Lung (tissue), 12 donors: Measurements from ENCODE around the gene CEND1. TPM values are rescaled to one million over a fixed set of nuclear protein-coding genes. Genes with fewer than 3 reads are reported as not detected.
A peak's percentile ranks its signal among the peaks of the same experiment; 100 is the strongest.

ENCODE experiments used
- ATAC-seq: fragments of 200-7000 bp; cut with Tn5 transposase; one replicate; pipeline ENCODE4 v1.9.1; 2020; ENCODE audit warnings: moderate number of reproducible peaks; ENCODE audit not compliant: insufficient read depth, low FRiP score
- DNase-seq, 3 donors: peaks; one replicate each; pipeline ENCODE4 v3.0.0-alpha.2; 2013 to 2017
- H3K27ac ChIP-seq, 2 donors: one replicate each; pipeline ENCODE4 v1.5.1; 2013; ENCODE audit warnings: mild to moderate bottlenecking in 2 of 2, moderate library complexity in 2 of 2, control low read depth in 1 of 2, inconsistent platforms in 1 of 2, low read depth in 1 of 2, low read length in 1 of 2
- H3K27me3 ChIP-seq, 3 donors: one replicate each; pipeline ENCODE4 v1.5.1; 2013; ENCODE audit warnings: low read length in 2 of 3; ENCODE audit not compliant: control insufficient read depth in 3 of 3, insufficient read depth in 3 of 3
- H3K36me3 ChIP-seq, 4 donors: one replicate each; pipeline ENCODE4 v1.5.1; 2013; ENCODE audit warnings: low read length in 4 of 4, mild to moderate bottlenecking in 1 of 4, moderate library complexity in 1 of 4; ENCODE audit not compliant: control insufficient read depth in 4 of 4, insufficient read depth in 4 of 4
- H3K4me1 ChIP-seq, 5 donors: one replicate each; pipeline ENCODE4 v1.5.1; 2013; ENCODE audit warnings: low read length in 5 of 5, mild to moderate bottlenecking in 2 of 5, moderate library complexity in 1 of 5; ENCODE audit not compliant: control insufficient read depth in 5 of 5, insufficient read depth in 5 of 5
- H3K4me3 ChIP-seq: one replicate; pipeline ENCODE4 v1.5.1; 2013; ENCODE audit warnings: mild to moderate bottlenecking, control low read depth, moderate library complexity
- H3K9ac ChIP-seq, 2 donors: one replicate each; pipeline ENCODE4 v1.5.1; 2013; ENCODE audit warnings: low read length in 2 of 2, control low read depth in 1 of 2; ENCODE audit not compliant: insufficient read depth in 1 of 2
- H3K9me3 ChIP-seq, 4 donors: one replicate each; pipeline ENCODE4 v1.5.1; 2013; ENCODE audit warnings: low read length in 3 of 4, mild to moderate bottlenecking in 1 of 4, moderate library complexity in 1 of 4; ENCODE audit not compliant: control insufficient read depth in 4 of 4, insufficient read depth in 3 of 4
- WGBS, 2 donors: extraction: QIAGEN DNeasy Blood & Tissue Kit; methylation state at CpG; one replicate each; pipeline ENCODE4 v1.1.7; 2013; 5-methylcytosine and 5-hydroxymethylcytosine counted together
- polyA plus RNA-seq, 2 donors: library from polyadenylated mRNA; stranded (reverse); fragments of 200-250 nt; gene quantifications; one replicate each; pipeline ENCODE4 v1.2.1, GENCODE V29; 2013
- total RNA-seq, 2 donors: library from RNA; depleted of rRNA in 1 of 2; stranded (reverse); fragments of >200 nt in 1 of 2; gene quantifications; one replicate each; pipeline ENCODE4 v1.2.1, GENCODE V29; 2014 to 2021
- TF ChIP-seq, protein P1 (sequence below): IDR thresholded peaks from 2 replicates; pipeline ENCODE4 v1.5.1; 2012; ENCODE audit warnings: mild to moderate bottlenecking; ENCODE audit errors: control extremely low read depth, extremely low read depth
- donor health status: control.
- donor health status: control.
- donor health status: Bipolar disorder and iron deficiency.
- donor health status: healthy.
- donor health status: DM: yes; HTN: yes; CAD: no.

Gene CEND1
- total and polyA plus RNA-seq, 4 donors: 0.10 to 0.18 (median 0.14) TPM; not detected in 1

DNA sequence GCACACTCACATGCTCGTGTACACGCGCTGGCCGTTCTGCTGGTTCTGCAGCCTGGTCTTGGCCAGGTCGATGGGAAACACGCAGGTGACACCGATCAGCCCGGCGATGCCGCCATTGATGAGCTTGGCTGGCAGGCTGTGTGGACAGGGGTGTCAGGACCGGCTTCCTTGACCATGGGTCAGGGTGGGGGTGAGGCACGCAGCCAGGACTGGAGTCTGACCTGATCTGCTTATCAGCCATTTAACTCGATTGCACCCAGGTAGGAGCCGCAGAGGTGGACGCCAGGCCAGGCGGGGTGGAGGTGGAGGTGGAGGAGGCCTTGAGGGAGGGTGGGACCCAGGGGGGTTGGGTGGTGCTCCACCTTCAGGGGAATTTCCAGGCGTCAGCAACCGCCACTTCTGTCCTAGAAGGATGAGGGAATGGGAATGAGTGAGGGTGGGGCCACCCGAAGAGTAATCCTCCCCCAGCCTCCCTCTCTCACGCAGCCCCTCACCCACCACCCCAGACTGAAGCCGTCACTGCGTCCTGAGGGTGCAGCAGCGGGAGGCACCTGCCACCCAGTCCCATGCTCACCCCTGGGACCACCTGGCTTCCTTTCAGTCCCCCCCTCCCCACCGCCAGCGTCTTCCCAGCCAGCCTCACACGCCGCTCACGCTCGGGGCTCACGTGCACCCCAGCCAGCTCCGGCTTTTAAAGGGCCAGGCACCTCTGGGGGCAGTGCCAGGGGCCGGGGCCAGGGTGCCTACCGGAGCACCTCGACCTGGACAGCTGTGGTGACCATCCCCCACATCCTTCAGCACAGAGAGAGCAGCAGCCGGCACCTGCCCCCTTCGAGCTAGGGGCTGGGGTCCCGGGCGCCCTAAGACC is 5.1 kb upstream of the CEND1 start:
- Histone ChIP-seq H3K9me3 (no peaks in the 10 kb centered on the region), H3K4me1 (peaks cover 0 to 22% (median 15%) of the 10 kb centered on the region in 5 donors), H3K27me3 (no peaks in the 10 kb centered on the region), H3K4me3 (no peak overlapping the region), H3K36me3 (peaks cover 0 to 30% (median 7%) of the 10 kb centered on the region in 4 donors), H3K9ac (no peak overlapping the region), H3K27ac (peak overlapping the region in 1 of 2 donors; percentile 61)
- DNase-seq (no peak), ATAC-seq (no peak)
- WGBS, 2 donors: 49 to 75% methylated on average over 34 to 38 of the region's 38 CpGs
- TF ChIP-seq, protein P1, sequence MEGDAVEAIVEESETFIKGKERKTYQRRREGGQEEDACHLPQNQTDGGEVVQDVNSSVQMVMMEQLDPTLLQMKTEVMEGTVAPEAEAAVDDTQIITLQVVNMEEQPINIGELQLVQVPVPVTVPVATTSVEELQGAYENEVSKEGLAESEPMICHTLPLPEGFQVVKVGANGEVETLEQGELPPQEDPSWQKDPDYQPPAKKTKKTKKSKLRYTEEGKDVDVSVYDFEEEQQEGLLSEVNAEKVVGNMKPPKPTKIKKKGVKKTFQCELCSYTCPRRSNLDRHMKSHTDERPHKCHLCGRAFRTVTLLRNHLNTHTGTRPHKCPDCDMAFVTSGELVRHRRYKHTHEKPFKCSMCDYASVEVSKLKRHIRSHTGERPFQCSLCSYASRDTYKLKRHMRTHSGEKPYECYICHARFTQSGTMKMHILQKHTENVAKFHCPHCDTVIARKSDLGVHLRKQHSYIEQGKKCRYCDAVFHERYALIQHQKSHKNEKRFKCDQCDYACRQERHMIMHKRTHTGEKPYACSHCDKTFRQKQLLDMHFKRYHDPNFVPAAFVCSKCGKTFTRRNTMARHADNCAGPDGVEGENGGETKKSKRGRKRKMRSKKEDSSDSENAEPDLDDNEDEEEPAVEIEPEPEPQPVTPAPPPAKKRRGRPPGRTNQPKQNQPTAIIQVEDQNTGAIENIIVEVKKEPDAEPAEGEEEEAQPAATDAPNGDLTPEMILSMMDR: no peak

DNA sequence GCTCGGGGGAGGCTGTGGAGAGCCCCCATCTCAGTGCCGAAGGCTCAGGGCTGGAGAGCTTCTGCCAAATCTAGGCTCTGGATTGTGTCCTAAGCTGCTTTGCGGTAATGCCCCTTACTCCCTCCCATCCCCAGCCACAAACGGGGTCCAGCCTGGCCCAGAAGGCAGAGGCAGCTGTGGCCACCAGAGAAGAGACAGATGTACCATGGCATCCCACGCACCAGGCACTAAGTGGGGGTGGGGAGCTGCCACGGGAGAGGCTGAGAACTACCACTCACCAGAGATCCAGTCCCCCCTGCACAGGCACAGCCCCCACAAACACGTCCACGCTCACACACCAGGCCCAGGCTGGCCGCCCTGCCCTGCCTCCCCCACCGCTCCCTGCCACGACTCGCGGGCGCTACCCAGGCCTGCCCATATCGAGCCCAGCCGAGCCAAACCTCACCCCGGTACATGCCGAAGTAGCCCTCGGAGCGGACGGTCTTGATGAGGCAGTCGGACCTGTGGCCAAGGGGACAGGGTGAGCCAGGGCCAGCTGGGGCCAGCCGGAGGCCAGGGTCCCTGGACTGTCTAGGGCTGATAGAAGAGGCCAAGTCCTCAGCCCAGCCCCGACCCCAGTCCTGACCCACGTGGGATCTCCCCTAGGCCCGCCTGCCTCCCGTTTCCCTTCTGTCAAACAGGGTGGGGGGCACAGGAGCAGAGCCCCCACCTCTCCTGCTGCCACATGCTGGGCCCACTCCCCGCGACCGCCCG is 4.3 kb upstream of the CEND1 start:
- Histone ChIP-seq H3K36me3 (peaks cover 0 to 28% (median 7%) of the 10 kb centered on the region in 4 donors), H3K9me3 (no peaks in the 10 kb centered on the region), H3K4me1 (peaks cover 0 to 22% (median 15%) of the 10 kb centered on the region in 5 donors), H3K9ac (no peak overlapping the region), H3K27me3 (no peaks in the 10 kb centered on the region), H3K4me3 (no peak overlapping the region), H3K27ac (no peak overlapping the region)
- WGBS, 2 donors: 90 to 92% methylated on average over 27 to 31 of the region's 31 CpGs
- TF ChIP-seq, protein P1: no peak
- ATAC-seq: no peak
- DNase-seq: no peak

DNA sequence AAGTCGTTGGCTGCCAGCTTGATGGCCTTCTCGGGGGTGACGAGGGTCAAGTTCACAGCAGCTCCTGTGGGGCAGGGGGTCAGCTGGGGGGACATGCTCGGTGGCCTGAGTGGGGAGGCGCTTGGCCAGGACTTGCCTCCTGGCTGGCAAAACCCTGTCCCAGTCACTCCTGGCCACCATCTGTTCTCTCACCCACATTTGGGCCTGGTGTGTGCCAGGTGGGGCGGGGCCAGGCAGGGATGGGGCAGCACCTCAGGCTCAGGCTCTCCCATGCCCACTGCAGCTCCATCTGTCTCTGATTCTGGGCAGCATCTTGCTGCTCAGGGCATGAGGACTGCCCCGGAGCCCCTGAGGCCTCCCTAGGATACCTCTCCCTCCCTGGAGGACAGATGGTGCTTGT is 3.7 kb upstream of the CEND1 start:
- peaks cover 0 to 22% (median 15%) of the 10 kb centered on the region in 5 donors for H3K4me1 ChIP-seq
- H3K4me3 ChIP-seq: no peak overlapping the region
- no peak for ATAC-seq
- H3K9me3 ChIP-seq: no peaks in the 10 kb centered on the region
- no peak overlapping the region for H3K27ac ChIP-seq
- no peak overlapping the region for H3K9ac ChIP-seq
- no peak for DNase-seq
- WGBS, 2 donors: 90 to 95% methylated on average over 7 of the region's 7 CpGs
- H3K36me3 ChIP-seq: peaks cover 0 to 28% (median 7%) of the 10 kb centered on the region in 4 donors
- no peaks in the 10 kb centered on the region for H3K27me3 ChIP-seq
- TF ChIP-seq, protein P1: no peak
